Bronchial epithelial cell (primary cell): ENCODE measurements around the gene ARGLU1. TPM values are rescaled to one million over a fixed set of nuclear protein-coding genes. Genes with fewer than 3 reads are reported as not detected.

ENCODE experiments used
- DNase-seq: peaks from one replicate; pipeline ENCODE4 v3.0.0-alpha.2; 2010; ENCODE audit warnings: low read depth
- FAIRE-seq: peaks from 2 replicates; lab custom pipeline; 2011; peaks lifted over from hg19 to GRCh38; lab: Jason Lieb, UNC
- H3K27me3 ChIP-seq: 2 replicates; pipeline ENCODE4 v1.5.1; 2011; ENCODE audit warnings: low read length; ENCODE audit not compliant: control insufficient read depth, insufficient read depth
- H3K36me3 ChIP-seq: 2 replicates; pipeline ENCODE4 v1.5.1; 2011; ENCODE audit warnings: low read length; ENCODE audit not compliant: control insufficient read depth, insufficient read depth
- H3K4me3 ChIP-seq: 2 replicates; pipeline ENCODE4 v1.5.1; 2011; ENCODE audit warnings: mild to moderate bottlenecking, low read depth, low read length, control low read depth
- total RNA-seq: library from RNA; depleted of rRNA; stranded (reverse); fragments of >200 nt; gene quantifications from 2 replicates; pipeline ENCODE4 v1.2.1, GENCODE V29; 2014
- TF ChIP-seq, protein P1 (sequence below): IDR thresholded peaks from 2 replicates; pipeline ENCODE4 v1.5.1; 2011; ENCODE audit warnings: mild to moderate bottlenecking, moderate library complexity, low read length, control low read depth, inconsistent platforms; ENCODE audit not compliant: insufficient read depth, severe bottlenecking

Gene ARGLU1
- total RNA-seq, 1 donor from 2014 or later, result 31.9 TPM

DNA sequence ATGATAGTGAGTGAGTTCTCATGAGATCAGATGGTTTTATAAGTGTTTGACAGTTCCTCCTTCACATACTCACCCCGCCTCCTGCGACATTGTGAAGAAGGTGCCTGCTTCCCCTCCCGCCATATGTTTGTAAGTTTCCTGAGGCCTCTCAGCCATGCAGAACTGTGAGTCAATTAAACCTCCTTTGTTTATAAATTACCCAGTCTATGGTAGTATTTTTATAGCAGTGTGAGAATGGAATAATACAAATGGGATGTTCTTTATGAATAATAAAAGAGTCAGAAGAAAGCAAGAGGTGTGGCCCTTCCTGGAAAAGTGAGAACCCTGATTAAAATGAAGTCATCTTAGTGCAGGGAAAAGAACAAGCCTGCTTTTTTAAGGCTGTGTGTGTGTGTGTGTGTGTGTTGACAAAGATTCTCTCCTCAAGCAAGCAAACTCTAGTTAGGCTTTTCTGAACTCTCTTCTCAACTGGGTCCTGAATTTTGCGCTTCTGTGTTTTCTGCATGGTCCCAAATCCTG is 18.8 kb upstream of the ARGLU1 start:
- TF ChIP-seq, protein P1, sequence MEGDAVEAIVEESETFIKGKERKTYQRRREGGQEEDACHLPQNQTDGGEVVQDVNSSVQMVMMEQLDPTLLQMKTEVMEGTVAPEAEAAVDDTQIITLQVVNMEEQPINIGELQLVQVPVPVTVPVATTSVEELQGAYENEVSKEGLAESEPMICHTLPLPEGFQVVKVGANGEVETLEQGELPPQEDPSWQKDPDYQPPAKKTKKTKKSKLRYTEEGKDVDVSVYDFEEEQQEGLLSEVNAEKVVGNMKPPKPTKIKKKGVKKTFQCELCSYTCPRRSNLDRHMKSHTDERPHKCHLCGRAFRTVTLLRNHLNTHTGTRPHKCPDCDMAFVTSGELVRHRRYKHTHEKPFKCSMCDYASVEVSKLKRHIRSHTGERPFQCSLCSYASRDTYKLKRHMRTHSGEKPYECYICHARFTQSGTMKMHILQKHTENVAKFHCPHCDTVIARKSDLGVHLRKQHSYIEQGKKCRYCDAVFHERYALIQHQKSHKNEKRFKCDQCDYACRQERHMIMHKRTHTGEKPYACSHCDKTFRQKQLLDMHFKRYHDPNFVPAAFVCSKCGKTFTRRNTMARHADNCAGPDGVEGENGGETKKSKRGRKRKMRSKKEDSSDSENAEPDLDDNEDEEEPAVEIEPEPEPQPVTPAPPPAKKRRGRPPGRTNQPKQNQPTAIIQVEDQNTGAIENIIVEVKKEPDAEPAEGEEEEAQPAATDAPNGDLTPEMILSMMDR, result no peak
- Histone ChIP-seq H3K4me3 (no peak overlapping the region), H3K36me3 (no peaks in the 10 kb centered on the region), H3K27me3 (no peaks in the 10 kb centered on the region)
- DNase-seq, result peak; percentile 48
- FAIRE-seq, result peak; percentile 7

DNA sequence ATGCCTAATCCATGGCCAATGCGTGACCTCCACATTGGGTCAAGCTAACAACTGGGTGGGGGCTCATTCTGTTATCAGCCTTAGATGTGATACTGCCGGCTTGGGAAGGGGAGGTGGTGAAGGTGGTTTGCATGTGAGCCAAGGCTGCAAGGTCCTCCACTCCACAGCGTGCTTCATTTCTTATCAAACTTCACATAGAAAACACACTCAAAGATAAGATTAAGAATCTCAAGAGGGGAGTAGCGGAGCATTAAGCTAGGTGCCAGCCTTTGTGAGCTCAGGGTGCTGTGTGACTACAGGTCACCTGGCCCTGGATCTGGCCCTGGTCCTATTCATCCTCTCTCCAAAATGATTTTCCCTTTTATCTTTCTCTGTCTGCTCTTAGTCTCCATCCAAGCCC is 13.3 kb upstream of the ARGLU1 start:
- TF ChIP-seq, protein P1, result no peak
- Histone ChIP-seq H3K4me3 (no peak overlapping the region), H3K36me3 (no peaks in the 10 kb centered on the region), H3K27me3 (no peaks in the 10 kb centered on the region)
- DNase-seq (no peak), FAIRE-seq (peak; percentile 40)

DNA sequence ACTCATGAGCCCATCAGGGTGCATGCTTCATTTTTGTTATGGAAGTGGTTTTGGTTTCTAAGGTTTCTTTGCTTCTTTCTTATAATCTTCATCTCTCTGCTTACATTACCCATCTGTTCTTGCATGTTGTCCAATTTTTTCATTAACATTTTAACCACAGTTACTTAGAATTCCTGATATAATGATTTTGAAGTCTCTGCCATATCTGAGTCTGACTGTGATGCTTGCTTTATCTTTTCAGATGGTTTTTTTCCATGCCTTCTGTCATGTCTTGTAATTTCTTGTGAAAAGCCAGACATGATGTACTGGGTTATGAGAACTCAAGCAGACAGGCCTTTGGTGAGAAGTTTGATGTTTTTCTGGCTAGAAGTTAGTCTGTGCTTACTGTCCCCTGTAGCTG is 8.0 kb upstream of the ARGLU1 start:
- Histone ChIP-seq H3K27me3 (no peaks in the 10 kb centered on the region), H3K4me3 (no peak overlapping the region), H3K36me3 (no peaks in the 10 kb centered on the region)
- no peak for DNase-seq
- TF ChIP-seq, protein P1, result no peak
- FAIRE-seq, result no peak

DNA sequence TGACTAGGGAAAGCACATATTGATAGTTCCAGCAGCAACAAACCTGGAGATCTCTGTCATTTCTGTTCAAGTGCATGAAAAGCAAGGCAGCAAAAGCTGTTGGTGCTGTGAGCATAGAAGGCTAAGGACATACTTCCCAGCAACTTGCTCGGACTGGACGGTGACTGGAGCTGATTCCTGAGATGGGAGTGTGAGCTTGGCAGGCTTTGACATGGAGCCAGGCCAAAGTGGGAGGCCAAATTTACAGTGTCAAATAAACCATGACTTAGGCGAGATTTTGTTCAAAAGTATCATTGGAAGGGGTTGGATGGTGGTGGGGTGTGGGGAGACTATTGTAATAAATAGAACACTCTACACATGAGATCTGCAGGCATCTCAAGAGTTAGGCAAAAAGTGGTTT is 5.9 kb upstream of the ARGLU1 start:
- peak; percentile 58 for FAIRE-seq
- no peak overlapping the region for H3K4me3 ChIP-seq
- DNase-seq, result peak; percentile 40
- H3K36me3 ChIP-seq, result no peaks in the 10 kb centered on the region
- no peaks in the 10 kb centered on the region for H3K27me3 ChIP-seq
- TF ChIP-seq, protein P1, result no peak

DNA sequence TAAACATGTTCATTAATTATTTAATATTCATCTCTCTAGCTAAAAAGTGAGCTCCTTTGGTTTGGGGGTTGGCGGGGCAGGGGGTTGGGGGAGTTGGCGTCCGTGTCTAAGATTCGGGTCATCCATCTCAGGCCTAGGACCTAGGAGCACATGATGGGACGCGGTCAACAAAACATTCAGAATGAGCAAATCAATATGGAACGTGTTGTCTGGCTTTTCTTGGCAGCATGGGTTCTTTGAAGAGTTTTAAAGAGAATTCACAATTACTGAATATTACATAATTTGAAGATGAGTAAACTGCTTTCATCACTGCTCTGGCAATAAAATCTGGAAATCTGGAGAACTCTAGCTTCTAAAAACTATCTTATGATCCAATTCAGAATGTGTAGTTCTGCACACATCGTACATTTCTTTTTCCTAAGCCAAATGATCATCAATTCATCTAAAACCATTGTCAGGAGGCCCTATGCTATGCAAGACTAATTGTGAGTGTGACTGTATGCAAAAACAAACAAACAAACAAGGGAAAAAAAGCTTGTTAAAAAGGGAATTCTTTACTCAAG is 5.4 kb upstream of the ARGLU1 start:
- DNase-seq, result no peak

More for the DNA sequence above, 5.4 kb upstream of the ARGLU1 start:
- no peaks in the 10 kb centered on the region for H3K36me3 ChIP-seq
- no peak for FAIRE-seq
- no peaks in the 10 kb centered on the region for H3K27me3 ChIP-seq
- H3K4me3 ChIP-seq, result no peak overlapping the region
- TF ChIP-seq, protein P1, result no peak
